K562 (cell line): ENCODE measurements around the gene PRM3. TPM values are rescaled to one million over a fixed set of nuclear protein-coding genes. Genes with fewer than 3 reads are reported as not detected.

ENCODE experiments used
- ATAC-seq: fragments of 200-7000 bp; cut with Tn5 transposase; 3 replicates; pipeline ENCODE4 v1.9.1; 2020; ENCODE audit warnings: moderate library complexity
- BruUV-seq: library from RNA; stranded (reverse); fragments of 400-500 nt; replicated peaks from 2 replicates; lab custom pipeline; 2021; lab: Mats Ljungman, UMichigan
- CTCF ChIA-PET: fragments of 300-600 bp; formaldehyde crosslinking; extraction: SDS; loops from one replicate; lab custom pipeline; 2021; ENCODE audit warnings: low intra/inter-chr PET ratio; lab: Yijun Ruan, JAX
- POLR2A ChIA-PET: fragments of 300-600, 350-650 bp; sonication (Branson Sonifier 250); formaldehyde crosslinking; extraction: SDS; loops from one replicate; lab custom pipeline; 2021; ENCODE audit warnings: antibody characterized with exemption, inconsistent platforms; lab: Yijun Ruan, JAX
- DNase-seq, 4 experiments: peaks; one replicate each; pipeline versions ENCODE4 v3.0.0 to v3.0.0-alpha.2; 2011 to 2018; ENCODE audit warnings: low spot score in 3 of 4, mixed read lengths in 3 of 4; ENCODE audit errors: extremely low read depth in 1 of 4
- FAIRE-seq: peaks from 2 replicates; lab custom pipeline; 2011; peaks lifted over from hg19 to GRCh38; lab: Jason Lieb, UNC
- H2AFZ ChIP-seq: 2 replicates; pipeline ENCODE4 v1.6.0; 2011; ENCODE audit warnings: low read depth, low read length, control low read depth, inconsistent platforms
- H3K27ac ChIP-seq: fragments of 200-600 bp; 3 replicates; pipeline ENCODE4 v1.8.0; 2011; ENCODE audit warnings: low read depth, mild to moderate bottlenecking, control low read depth, inconsistent platforms, low read length, moderate library complexity, mixed read lengths; ENCODE audit errors: extremely low read depth
- H3K27me3 ChIP-seq, 2 experiments: fragments of 300-600 bp in 1 of 2; 2 replicates in 1 of 2; 3 replicates in 1 of 2; pipeline versions ENCODE4 v1.6.0 to v1.8.0; 2011; ENCODE audit warnings: inconsistent platforms in 2 of 2, low read length in 2 of 2, mild to moderate bottlenecking in 1 of 2, mixed read lengths in 1 of 2, moderate library complexity in 1 of 2; ENCODE audit not compliant: control insufficient read depth in 2 of 2, insufficient read depth in 2 of 2
- H3K36me3 ChIP-seq: fragments of 300-600 bp; 3 replicates; pipeline ENCODE4 v1.8.0; 2011; ENCODE audit warnings: mild to moderate bottlenecking, low read length, inconsistent platforms; ENCODE audit not compliant: control insufficient read depth, insufficient read depth
- H3K4me1 ChIP-seq, 2 experiments: fragments of 200-600 bp in 1 of 2; replicated peaks in 1 of 2; 2 replicates in 1 of 2; 3 replicates in 1 of 2; pipeline versions ENCODE4 v1.5.1 to v1.8.0; 2011; ENCODE audit warnings: inconsistent platforms in 2 of 2, low read length in 2 of 2, mild to moderate bottlenecking in 1 of 2, mixed read lengths in 1 of 2, moderate library complexity in 1 of 2; ENCODE audit not compliant: control insufficient read depth in 2 of 2, insufficient read depth in 2 of 2
- H3K4me2 ChIP-seq: 2 replicates; pipeline ENCODE4 v1.6.1; 2011; ENCODE audit warnings: low read length, control low read depth, inconsistent platforms, mixed read lengths; ENCODE audit not compliant: insufficient read depth
- H3K4me3 ChIP-seq: fragments of 200-600 bp; sonication (generic), shearing (Covaris generic); 2 replicates; pipeline ENCODE4 v1.5.1; 2016; ENCODE audit warnings: control low read depth, inconsistent platforms
- H3K79me2 ChIP-seq: fragments of 200-600 bp; 3 replicates; pipeline ENCODE4 v1.8.0; 2011; ENCODE audit warnings: low read length, inconsistent platforms; ENCODE audit not compliant: control insufficient read depth, insufficient read depth
- H3K9ac ChIP-seq, 2 experiments: 2 replicates each; pipeline versions ENCODE4 v1.6.0 to v1.6.1; 2011; ENCODE audit warnings: low read depth in 2 of 2, low read length in 2 of 2, control low read depth in 1 of 2, inconsistent platforms in 1 of 2, mild to moderate bottlenecking in 1 of 2, mixed read lengths in 1 of 2; ENCODE audit not compliant: insufficient read depth in 1 of 2
- H3K9me1 ChIP-seq: one replicate; pipeline ENCODE4 v1.6.0; 2011; ENCODE audit warnings: inconsistent platforms, mild to moderate bottlenecking, low read length, moderate library complexity; ENCODE audit not compliant: control insufficient read depth, insufficient read depth
- H3K9me3 ChIP-seq: replicated peaks from 2 replicates; pipeline ENCODE4 v1.5.1; 2011; ENCODE audit warnings: low read depth, low read length, inconsistent platforms; ENCODE audit not compliant: control insufficient read depth, insufficient read depth
- H4K20me1 ChIP-seq: replicated peaks from 2 replicates; pipeline ENCODE4 v1.6.1; 2011; ENCODE audit warnings: low read length, inconsistent platforms, mixed read lengths; ENCODE audit not compliant: control insufficient read depth, insufficient read depth
- CLOCK ChIP-seq: fragments of 250-450 bp; sonication (Bioruptor Pico); IDR thresholded peaks from 2 replicates; pipeline ENCODE4 v1.4.0; 2020; ENCODE audit warnings: mild to moderate bottlenecking, moderate library complexity, borderline replicate concordance
- DPF2 ChIP-seq: fragments of 450-650 bp; IDR thresholded peaks from 2 replicates; pipeline ENCODE4 v1.6.1; 2016
- NFIC ChIP-seq: fragments of 450-650 bp; IDR thresholded peaks from 2 replicates; pipeline ENCODE4 v1.6.1; 2017; ENCODE audit warnings: mild to moderate bottlenecking, inconsistent platforms
- NFIX ChIP-seq: fragments of 250-450 bp; sonication (Bioruptor Pico); IDR thresholded peaks from 2 replicates; pipeline ENCODE4 v1.4.0; 2020; ENCODE audit warnings: low read depth, mild to moderate bottlenecking, moderate library complexity
- RNF2 ChIP-seq: sonication (generic); IDR thresholded peaks from 2 replicates; pipeline ENCODE4 v1.6.1; 2016
- SMAD1 ChIP-seq: fragments of 150-350 bp; IDR thresholded peaks from 2 replicates; pipeline ENCODE4 v1.6.1; 2014; ENCODE audit warnings: low read length, low read depth; ENCODE audit not compliant: partially characterized antibody
- SRSF1 ChIP-seq: fragments of 200-400 bp; formaldehyde crosslinking; IDR thresholded peaks from 2 replicates; pipeline ENCODE4 v1.6.1; 2017; ENCODE audit warnings: mild to moderate bottlenecking, low read depth, low read length, moderate library complexity
- WGBS: fragments of 100-300 bp; shearing (Covaris generic); methylation state at CpG from one replicate; pipeline ENCODE4 v1.1.6; 2016; ENCODE audit warnings: low coverage, mixed read lengths; ENCODE audit not compliant: insufficient coverage; ENCODE audit errors: missing lambda C conversion rate; 5-methylcytosine and 5-hydroxymethylcytosine counted together
- in situ Hi-C: fragments of 300-500 bp; cut with MboI; formaldehyde crosslinking; loops from 4 replicates; pipeline ENCODE4 v1.15.0; 2018; ENCODE audit warnings: inconsistent platforms, mixed read lengths
- intact Hi-C: fragments of 100-400 bp; cut with micrococcal nuclease; formaldehyde crosslinking; loops from 2 replicates; pipeline ENCODE4 v1.14.2; 2022
- polyA plus RNA-seq, 8 experiments: library from polyadenylated mRNA; depleted of rRNA in 4 of 8; stranded (reverse) in 5 of 8; unstranded in 3 of 8; fragments of >200 nt; fragmentation: Nextera tagmentation in 2 of 8; fragmentation: Illumina TruSeq in 1 of 8; extraction: Ambion mirVana in 2 of 8; extraction: Trizol in 1 of 8; gene quantifications; 2 replicates each; pipeline versions ENCODE4 v1.2.1 to v1.2.3, GENCODE V29; 2011 to 2014; ENCODE audit warnings: inconsistent platforms in 1 of 8, missing spikeins in 1 of 8
- total RNA-seq, 7 experiments: library from RNA; depleted of rRNA in 6 of 7; stranded (reverse); fragments of >200 nt in 6 of 7; fragmentation: Illumina TruSeq in 2 of 7; extraction: Trizol in 2 of 7; gene quantifications; 2 replicates each; pipeline versions ENCODE4 v1.2.1 to v1.2.3, GENCODE V29; 2011 to 2021; ENCODE audit warnings: low replicate concordance in 1 of 7

PRM3 gene
- total and polyA plus RNA-seq, 9 of the 15 experiments (the other 6 are each of a cell fraction or from before 2014, with no cell fraction given): not detected

- no peaks in the 10 kb centered on the region for H3K36me3 ChIP-seq
- no peak for ATAC-seq
These were observed 46.2 kb upstream of the PRM3 start for GRCh38 chr16:11319529-11320146.

More at GRCh38 chr16:11319529-11320146, 46.2 kb upstream of the PRM3 start:
- H3K9me3 ChIP-seq: peaks cover 2% of the 10 kb centered on the region; the same call in 1 of the 2 replicates
- POLR2A ChIA-PET: interaction anchor here (0.6 to 1.1 kb wide), 2 partner anchors 21 kb away, joined by 3 to 5 read pairs; no protein-coding TSS in a partner anchor
- in situ Hi-C loops: no loop called here
- H3K4me3 ChIP-seq: no peak overlapping the region
- H3K27ac ChIP-seq: no peak overlapping the region
- BruUV-seq: no TSS peak
- H3K4me1 ChIP-seq: peaks cover 0 to 9% of the 10 kb centered on the region in 2 experiments; a peak in 2 of 5 replicates
- H3K27me3 ChIP-seq: no peaks in the 10 kb centered on the region; a peak in 1 of 5 replicates
- CTCF ChIA-PET: no interaction called here
- no peak overlapping the region for H3K9ac ChIP-seq
- H3K4me2 ChIP-seq: no peak overlapping the region
- H3K79me2 ChIP-seq: no peaks in the 10 kb centered on the region
- intact Hi-C loops: no loop called here
- no peak overlapping the region for H2AFZ ChIP-seq
- no peaks in the 10 kb centered on the region for H3K9me1 ChIP-seq
- peak in 1 of 4 experiments; percentile 29 for DNase-seq
- no peaks in the 10 kb centered on the region for H4K20me1 ChIP-seq
- no peak for TF ChIP-seq CLOCK (CRISPR knock-in tag)
- peak; percentile 99 for TF ChIP-seq NFIC
- TF ChIP-seq NFIX (CRISPR knock-in tag): peak; percentile 90
- no peak for TF ChIP-seq SRSF1
- TF ChIP-seq DPF2: no peak
- peak; percentile 78 for TF ChIP-seq SMAD1
- TF ChIP-seq RNF2: no peak
- WGBS: 11% methylated on average over 8 of the region's 8 CpGs
- FAIRE-seq: no peak
